ENCODE data around the gene AMBP.

DNA sequence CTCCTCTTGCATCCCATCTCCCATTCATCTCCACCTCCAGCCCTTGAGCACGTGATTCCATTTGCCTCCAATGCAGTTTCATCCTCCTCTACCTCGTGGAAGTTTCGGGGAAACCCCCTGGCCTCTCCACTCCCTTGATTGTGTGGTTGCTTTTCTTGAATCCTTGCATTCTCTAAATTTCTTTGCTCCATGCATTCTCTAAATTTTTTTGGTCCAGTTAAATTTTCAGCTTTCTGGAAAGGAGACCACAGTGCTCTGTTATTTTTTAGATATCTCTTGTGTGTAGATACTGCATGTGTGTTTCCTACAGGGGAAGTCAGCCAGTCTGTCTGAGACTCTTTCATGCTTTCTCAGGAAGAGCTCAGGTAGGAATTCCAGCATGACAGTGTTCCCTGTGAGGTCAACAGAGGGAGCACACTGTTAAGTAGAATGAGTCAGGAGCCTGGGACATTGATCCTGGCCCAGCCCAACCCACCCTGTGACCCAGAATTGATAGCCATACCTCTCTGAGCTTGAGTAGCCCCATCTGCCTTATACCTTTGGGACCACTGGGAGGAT lies 52.8 kb downstream of the AMBP start:
- no peak for TF ChIP-seq POLR2A (IDR thresholded peaks at IDR 0.05)
- TF ChIP-seq, protein P1, sequence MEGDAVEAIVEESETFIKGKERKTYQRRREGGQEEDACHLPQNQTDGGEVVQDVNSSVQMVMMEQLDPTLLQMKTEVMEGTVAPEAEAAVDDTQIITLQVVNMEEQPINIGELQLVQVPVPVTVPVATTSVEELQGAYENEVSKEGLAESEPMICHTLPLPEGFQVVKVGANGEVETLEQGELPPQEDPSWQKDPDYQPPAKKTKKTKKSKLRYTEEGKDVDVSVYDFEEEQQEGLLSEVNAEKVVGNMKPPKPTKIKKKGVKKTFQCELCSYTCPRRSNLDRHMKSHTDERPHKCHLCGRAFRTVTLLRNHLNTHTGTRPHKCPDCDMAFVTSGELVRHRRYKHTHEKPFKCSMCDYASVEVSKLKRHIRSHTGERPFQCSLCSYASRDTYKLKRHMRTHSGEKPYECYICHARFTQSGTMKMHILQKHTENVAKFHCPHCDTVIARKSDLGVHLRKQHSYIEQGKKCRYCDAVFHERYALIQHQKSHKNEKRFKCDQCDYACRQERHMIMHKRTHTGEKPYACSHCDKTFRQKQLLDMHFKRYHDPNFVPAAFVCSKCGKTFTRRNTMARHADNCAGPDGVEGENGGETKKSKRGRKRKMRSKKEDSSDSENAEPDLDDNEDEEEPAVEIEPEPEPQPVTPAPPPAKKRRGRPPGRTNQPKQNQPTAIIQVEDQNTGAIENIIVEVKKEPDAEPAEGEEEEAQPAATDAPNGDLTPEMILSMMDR (IDR thresholded peaks at IDR 0.05), result no peak
